Measurements from ENCODE around the gene SLC25A23. TPM values are rescaled to one million over a fixed set of nuclear protein-coding genes. Genes with fewer than 3 reads are reported as not detected.
"Not testable (repeated sequence)": the region's sequence is repeated elsewhere in the genome, so short reads cannot be mapped to it uniquely, and the experiment has no call there.

SLC25A23 gene
- total RNA-seq (2021) (57.5 and 59.5 TPM in 2 replicates), Bru-seq, nascent RNA (percentile 48 among the genes with signal in this experiment), BruChase-seq, experiment 1, labeled RNA remaining after a 2-hour chase (percentile 55 among the genes with signal in this experiment), BruChase-seq, experiment 2, labeled RNA remaining after a 6-hour chase (percentile 72 among the genes with signal in this experiment)
- long read RNA-seq, transcript SLC25A23-202 (10 exons, 3,425 nt), result major isoform, 40 of 82 reads
- long read RNA-seq, partial matches to known transcripts, result 6 of 82 reads
- long read RNA-seq, other reads (novel, unspliced or antisense), result 35 of 82 reads

- no peaks in the 10 kb centered on the region for H3K36me3 ChIP-seq (ENCODE audit: low read depth)
- TF ChIP-seq CTCF (conservative IDR thresholded peaks at IDR 0.05) (no peak), EZH2 (IDR thresholded peaks at IDR 0.05; ENCODE audit: low read depth) (no peak)
- peak within 1 kb of the TSS; percentile 90 for H2AFZ ChIP-seq
- no peaks in the 10 kb centered on the region for H3K4me1 ChIP-seq (replicated peaks; ENCODE audit: insufficient read depth)
- H3K9me2 ChIP-seq (ENCODE audit: insufficient read depth), result no peaks in the 10 kb centered on the region
- peak within 1 kb of the TSS; percentile 68 for H3K4me3 ChIP-seq
- H3K27me3 ChIP-seq (ENCODE audit: insufficient read depth, low read depth), result no peaks in the 10 kb centered on the region
- CTCF ChIA-PET, result no interaction called here
- H3K27ac ChIP-seq, result peak within 1 kb of the TSS; percentile 88
- POLR2A ChIA-PET (ENCODE audit: unreplicated experiment), result interaction anchor here (0.6 to 0.7 kb wide), 3 partner anchors 71 to 1955 kb away, joined by 3 to 6 read pairs (median 3); partner anchors contain the start of gene TNFSF9
- no peaks in the 10 kb centered on the region for H3K9me3 ChIP-seq (ENCODE audit: insufficient read depth, low read depth)
- H3K79me2 ChIP-seq (ENCODE audit: low read depth), result peaks cover 1% of the 10 kb centered on the region; the same call in 1 of the 2 replicates
- H3F3A ChIP-seq (ENCODE audit: insufficient read depth, low read depth), result peaks cover 7% of the 10 kb centered on the region; the same call in 1 of the 2 replicates
- peak within 1 kb of the TSS; percentile 77 for H3K4me2 ChIP-seq
- peak in 1 of 2 experiments; percentile 77 for DNase-seq
- intact Hi-C loops (cut with micrococcal nuclease; ENCODE audit: unreplicated experiment), result loop anchor here (5.0 kb wide), 3 partner anchors 37 to 403 kb away; partner anchors contain the start of genes GPR108, KHSRP and TRIP10
- no peaks in the 10 kb centered on the region for H4K20me1 ChIP-seq (ENCODE audit: insufficient read depth)
- BruUV-seq (replicated peaks), result no TSS peak
Observed at GRCh38 chr19:6459262-6460098, at the start of gene SLC25A23. SLC25A23 (minus strand) TSS chr19:6459792; CDS start chr19:6459628, 164 bp downstream.

- H2AFZ ChIP-seq; POLR2A ChIA-PET (ENCODE audit: unreplicated experiment): not testable (repeated sequence)
Observed at GRCh38 chr19:6508028-6508771, 48.6 kb upstream of the SLC25A23 start.

GRCh38 chr19:6503407-6504201 is 44.0 kb upstream of the SLC25A23 start:
- H3F3A ChIP-seq (ENCODE audit: insufficient read depth, low read depth), result no peaks in the 10 kb centered on the region
- H3K4me1 ChIP-seq (replicated peaks; ENCODE audit: insufficient read depth), result no peaks in the 10 kb centered on the region
- no peak overlapping the region for H2AFZ ChIP-seq
- no TSS peak for BruUV-seq (replicated peaks)
- H3K79me2 ChIP-seq (ENCODE audit: low read depth), result no peaks in the 10 kb centered on the region
- CTCF ChIA-PET, result no interaction called here
- no peaks in the 10 kb centered on the region for H3K9me3 ChIP-seq (ENCODE audit: insufficient read depth, low read depth)
- H4K20me1 ChIP-seq (ENCODE audit: insufficient read depth), result no peaks in the 10 kb centered on the region
- TF ChIP-seq CTCF (conservative IDR thresholded peaks at IDR 0.05) (no peak), EZH2 (IDR thresholded peaks at IDR 0.05; ENCODE audit: low read depth) (no peak)
- no peak overlapping the region for H3K27ac ChIP-seq
- H3K9me2 ChIP-seq (ENCODE audit: insufficient read depth), result no peaks in the 10 kb centered on the region
- no peaks in the 10 kb centered on the region for H3K36me3 ChIP-seq (ENCODE audit: low read depth)
- intact Hi-C loops (cut with micrococcal nuclease; ENCODE audit: unreplicated experiment), result no loop called here
- POLR2A ChIA-PET (ENCODE audit: unreplicated experiment), result no interaction called here
- H3K27me3 ChIP-seq (ENCODE audit: insufficient read depth, low read depth), result no peaks in the 10 kb centered on the region
- H3K4me3 ChIP-seq, result no peak overlapping the region
- no peak overlapping the region for H3K4me2 ChIP-seq
- no peak for DNase-seq

More at GRCh38 chr19:6508028-6508771, 48.6 kb upstream of the SLC25A23 start:
- DNase-seq; H3F3A ChIP-seq (ENCODE audit: insufficient read depth, low read depth); H3K27me3 ChIP-seq (ENCODE audit: insufficient read depth, low read depth); H3K9me2 ChIP-seq (ENCODE audit: insufficient read depth); intact Hi-C loops (cut with micrococcal nuclease; ENCODE audit: unreplicated experiment); H3K36me3 ChIP-seq (ENCODE audit: low read depth); H3K4me2 ChIP-seq; H4K20me1 ChIP-seq (ENCODE audit: insufficient read depth); CTCF ChIA-PET; H3K27ac ChIP-seq; H3K4me1 ChIP-seq (replicated peaks; ENCODE audit: insufficient read depth); BruUV-seq (replicated peaks); H3K4me3 ChIP-seq; H3K9me3 ChIP-seq (ENCODE audit: insufficient read depth, low read depth); H3K79me2 ChIP-seq (ENCODE audit: low read depth): not testable (repeated sequence)
